ENCODE data around the gene COL26A1. TPM values are rescaled to one million over a fixed set of nuclear protein-coding genes. Genes with fewer than 3 reads are reported as not detected.

COL26A1 gene
- total RNA-seq, 2 experiments from 2014 or later: not detected

DNA sequence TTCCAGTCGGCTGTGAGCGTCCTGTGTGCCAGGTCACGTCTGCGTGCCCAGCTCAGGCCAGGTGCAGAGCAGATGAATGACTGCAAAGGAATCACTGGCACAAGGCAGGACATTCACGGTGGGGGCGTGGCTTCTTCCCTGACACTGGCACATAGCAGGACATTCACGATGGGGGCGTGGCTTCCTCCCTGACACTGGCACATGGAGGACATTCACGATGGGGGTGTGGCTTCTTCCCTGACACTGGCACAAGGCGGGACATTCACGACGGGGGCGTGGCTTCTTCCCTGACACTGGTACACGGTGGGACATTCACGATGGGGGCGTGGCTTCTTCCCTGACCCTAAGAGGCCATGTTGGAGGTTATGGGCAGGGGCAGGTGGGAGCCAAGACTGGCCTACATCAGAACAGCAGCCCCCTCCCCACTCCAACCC is 202.1 kb downstream of the COL26A1 start:
- TF ChIP-seq, protein P1, sequence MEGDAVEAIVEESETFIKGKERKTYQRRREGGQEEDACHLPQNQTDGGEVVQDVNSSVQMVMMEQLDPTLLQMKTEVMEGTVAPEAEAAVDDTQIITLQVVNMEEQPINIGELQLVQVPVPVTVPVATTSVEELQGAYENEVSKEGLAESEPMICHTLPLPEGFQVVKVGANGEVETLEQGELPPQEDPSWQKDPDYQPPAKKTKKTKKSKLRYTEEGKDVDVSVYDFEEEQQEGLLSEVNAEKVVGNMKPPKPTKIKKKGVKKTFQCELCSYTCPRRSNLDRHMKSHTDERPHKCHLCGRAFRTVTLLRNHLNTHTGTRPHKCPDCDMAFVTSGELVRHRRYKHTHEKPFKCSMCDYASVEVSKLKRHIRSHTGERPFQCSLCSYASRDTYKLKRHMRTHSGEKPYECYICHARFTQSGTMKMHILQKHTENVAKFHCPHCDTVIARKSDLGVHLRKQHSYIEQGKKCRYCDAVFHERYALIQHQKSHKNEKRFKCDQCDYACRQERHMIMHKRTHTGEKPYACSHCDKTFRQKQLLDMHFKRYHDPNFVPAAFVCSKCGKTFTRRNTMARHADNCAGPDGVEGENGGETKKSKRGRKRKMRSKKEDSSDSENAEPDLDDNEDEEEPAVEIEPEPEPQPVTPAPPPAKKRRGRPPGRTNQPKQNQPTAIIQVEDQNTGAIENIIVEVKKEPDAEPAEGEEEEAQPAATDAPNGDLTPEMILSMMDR (IDR thresholded peaks at IDR 0.05): no peak
- ChIA-PET CTCF (no interaction called here), POLR2A (no interaction called here)
- Mint-ChIP-seq H3K27me3 (no peaks in the 10 kb centered on the region), H3K9me3 (peaks cover 2% of the 10 kb centered on the region), H3K4me1 (ENCODE audit: low read depth) (no peaks in the 10 kb centered on the region), H3K4me3 (no peak overlapping the region), H3K36me3 (ENCODE audit: low read depth) (no peaks in the 10 kb centered on the region), H3K27ac (no peak overlapping the region)
- ATAC-seq (no peak), DNase-seq (no peak)
- intact Hi-C loops (cut with micrococcal nuclease): no loop called here

DNA sequence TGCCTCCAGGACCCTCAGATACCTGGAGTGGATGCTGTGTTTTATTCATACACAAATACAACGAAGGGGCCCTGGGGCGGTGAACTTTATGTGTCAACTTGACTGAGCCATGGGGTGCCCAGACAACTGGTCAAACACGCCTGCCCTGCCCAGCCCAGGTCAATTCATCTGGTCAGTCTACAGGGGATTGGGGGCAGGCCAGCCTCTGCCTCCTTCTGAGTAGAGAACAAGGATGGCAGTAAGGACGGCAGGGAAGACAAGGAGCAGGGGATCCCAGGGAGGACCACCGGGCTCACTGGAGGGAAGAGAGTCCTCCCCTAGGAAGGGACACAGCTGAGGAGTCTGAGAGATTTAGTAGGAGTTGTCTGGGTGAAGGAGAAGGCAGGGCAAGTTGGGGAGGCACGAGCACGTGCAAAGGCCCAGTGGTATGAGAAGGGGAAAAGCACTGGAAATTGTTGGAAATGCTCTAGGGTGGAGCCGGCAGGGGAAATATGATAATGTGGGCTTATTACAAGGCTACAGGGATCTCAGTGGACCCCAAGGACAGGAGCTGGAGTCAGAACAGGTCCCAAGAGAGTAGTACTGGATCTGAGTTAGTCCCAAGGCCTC is 203.0 kb downstream of the COL26A1 start:
- ATAC-seq (no peak), DNase-seq (no peak)
- Mint-ChIP-seq H3K36me3 (ENCODE audit: low read depth) (no peaks in the 10 kb centered on the region), H3K9me3 (peaks cover 2% of the 10 kb centered on the region), H3K27me3 (no peaks in the 10 kb centered on the region), H3K27ac (no peak overlapping the region), H3K4me1 (ENCODE audit: low read depth) (no peaks in the 10 kb centered on the region), H3K4me3 (no peak overlapping the region)
- intact Hi-C loops (cut with micrococcal nuclease): no loop called here
- TF ChIP-seq, protein P1 (IDR thresholded peaks at IDR 0.05): no peak
- ChIA-PET CTCF (interaction anchor here (1.4 kb wide), 1 partner anchor 58 kb away, joined by 3 read pairs; no protein-coding TSS in a partner anchor), POLR2A (no interaction called here)

DNA sequence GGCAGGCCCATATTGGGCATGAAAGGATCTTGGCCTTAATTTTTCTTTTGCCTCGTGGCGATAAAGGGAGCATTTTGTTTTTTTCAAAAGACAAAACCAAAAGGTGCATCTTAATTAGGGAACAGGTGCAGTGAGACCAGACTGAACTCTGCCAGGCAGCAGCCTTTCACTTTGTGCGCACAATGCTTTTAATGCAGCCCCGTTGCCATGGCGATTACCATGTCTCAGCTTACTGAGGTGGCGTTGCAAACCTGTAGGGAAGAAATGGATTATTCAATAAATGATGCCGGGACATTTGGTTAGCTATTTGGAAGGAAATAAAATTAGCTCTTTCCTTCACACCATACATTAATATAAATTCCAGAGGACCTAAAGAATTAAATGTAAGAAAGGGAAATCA is 204.6 kb downstream of the COL26A1 start:
- intact Hi-C loops (cut with micrococcal nuclease): no loop called here
- no peak overlapping the region for H3K4me3 Mint-ChIP-seq
- ChIA-PET CTCF (no interaction called here), POLR2A (no interaction called here)
- DNase-seq (no peak), ATAC-seq (no peak)
- TF ChIP-seq, protein P1 (IDR thresholded peaks at IDR 0.05): no peak
- no peaks in the 10 kb centered on the region for H3K4me1 Mint-ChIP-seq (ENCODE audit: low read depth)
- no peak overlapping the region for H3K27ac Mint-ChIP-seq
- H3K36me3 Mint-ChIP-seq (ENCODE audit: low read depth): no peaks in the 10 kb centered on the region
- peaks cover 1% of the 10 kb centered on the region for H3K27me3 Mint-ChIP-seq
- H3K9me3 Mint-ChIP-seq: peaks cover 5% of the 10 kb centered on the region

DNA sequence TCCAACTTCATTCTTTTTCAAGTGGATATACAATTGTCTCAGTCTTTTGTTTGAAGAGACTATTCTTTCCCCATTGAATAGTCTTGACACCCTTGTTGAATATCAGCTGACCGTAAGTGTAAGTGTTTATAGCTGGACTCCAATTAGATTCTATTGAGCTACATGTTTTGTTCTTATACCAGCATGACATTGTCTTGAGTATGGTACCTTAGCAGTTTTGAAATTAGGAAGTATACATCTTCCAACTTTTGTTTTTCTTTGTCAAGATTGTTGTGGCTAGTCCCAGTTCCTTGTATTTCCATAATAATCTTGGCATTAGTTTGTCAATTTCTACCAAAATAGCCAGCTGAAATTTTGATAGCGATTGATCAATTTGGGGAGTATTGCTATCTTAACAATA is 209.5 kb downstream of the COL26A1 start:
- CTCF ChIA-PET: interaction anchor here (1.0 kb wide), 1 partner anchor 15 kb away, joined by 3 read pairs; no protein-coding TSS in a partner anchor
- Mint-ChIP-seq H3K27me3 (peaks cover 4% of the 10 kb centered on the region), H3K36me3 (ENCODE audit: low read depth) (no peaks in the 10 kb centered on the region), H3K4me1 (ENCODE audit: low read depth) (no peaks in the 10 kb centered on the region), H3K27ac (no peak overlapping the region), H3K9me3 (peaks cover 11% of the 10 kb centered on the region), H3K4me3 (no peak overlapping the region)
- no peak for DNase-seq
- POLR2A ChIA-PET: no interaction called here
- intact Hi-C loops (cut with micrococcal nuclease): no loop called here
- TF ChIP-seq, protein P1 (IDR thresholded peaks at IDR 0.05): no peak
- no peak for ATAC-seq

DNA sequence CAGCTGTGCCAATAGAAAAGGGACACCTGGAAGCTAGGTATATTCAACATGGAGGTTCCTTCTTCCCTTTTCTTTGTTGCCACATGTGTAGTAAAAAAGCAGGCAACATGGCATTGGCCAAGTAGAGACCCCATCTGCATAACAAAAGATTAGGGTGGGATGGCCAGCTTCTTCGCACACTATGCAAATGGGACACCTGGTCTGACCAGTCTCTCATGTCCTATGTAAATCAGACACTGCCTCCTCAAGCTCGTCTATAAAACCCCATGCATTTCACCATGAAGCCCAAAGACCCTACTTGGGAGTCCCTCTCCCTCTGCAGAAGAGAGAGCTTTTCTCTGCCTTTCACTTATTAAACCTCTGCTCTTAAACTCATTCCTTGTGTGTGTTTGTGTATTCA is 212.5 kb downstream of the COL26A1 start:
- intact Hi-C loops (cut with micrococcal nuclease): no loop called here
- ATAC-seq: no peak
- ChIA-PET CTCF (no interaction called here), POLR2A (no interaction called here)
- H3K27ac Mint-ChIP-seq: no peak overlapping the region
- peaks cover 5% of the 10 kb centered on the region for H3K27me3 Mint-ChIP-seq
- no peaks in the 10 kb centered on the region for H3K36me3 Mint-ChIP-seq (ENCODE audit: low read depth)
- no peaks in the 10 kb centered on the region for H3K4me1 Mint-ChIP-seq (ENCODE audit: low read depth)
- no peak overlapping the region for H3K4me3 Mint-ChIP-seq
- H3K9me3 Mint-ChIP-seq: peaks cover 8% of the 10 kb centered on the region
- DNase-seq: no peak
- TF ChIP-seq, protein P1 (IDR thresholded peaks at IDR 0.05): no peak

All from activated CD8-positive, alpha-beta T cell treated with anti-CD3 and anti-CD28 coated beads for 36 hours (primary cell).